ENCODE results near the gene SERPINE3. TPM values are rescaled to one million over a fixed set of nuclear protein-coding genes. Genes with fewer than 3 reads are reported as not detected.

Gene SERPINE3
- total RNA-seq, 1 donor from 2014 or later = not detected

DNA sequence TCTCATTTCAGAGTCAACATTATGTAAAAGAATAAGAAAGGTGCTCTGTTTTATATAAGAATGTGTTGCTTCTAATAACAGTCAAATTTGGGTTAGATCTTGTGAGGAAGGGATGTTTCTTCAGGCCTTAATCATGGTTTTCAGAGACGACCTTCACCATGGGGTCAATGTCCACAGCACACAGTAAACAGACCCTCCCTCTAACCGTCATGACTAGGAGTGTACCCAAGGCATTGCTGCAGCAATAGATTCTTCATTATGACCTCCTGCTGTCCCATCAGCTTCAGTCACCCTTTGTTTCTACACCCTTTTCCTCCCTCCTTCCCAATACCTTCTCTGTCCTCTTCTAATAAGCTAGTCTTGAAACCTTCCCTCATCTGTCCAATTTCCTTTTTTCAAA, 15.7 kb downstream of the SERPINE3 start:
- TF ChIP-seq, protein P1, sequence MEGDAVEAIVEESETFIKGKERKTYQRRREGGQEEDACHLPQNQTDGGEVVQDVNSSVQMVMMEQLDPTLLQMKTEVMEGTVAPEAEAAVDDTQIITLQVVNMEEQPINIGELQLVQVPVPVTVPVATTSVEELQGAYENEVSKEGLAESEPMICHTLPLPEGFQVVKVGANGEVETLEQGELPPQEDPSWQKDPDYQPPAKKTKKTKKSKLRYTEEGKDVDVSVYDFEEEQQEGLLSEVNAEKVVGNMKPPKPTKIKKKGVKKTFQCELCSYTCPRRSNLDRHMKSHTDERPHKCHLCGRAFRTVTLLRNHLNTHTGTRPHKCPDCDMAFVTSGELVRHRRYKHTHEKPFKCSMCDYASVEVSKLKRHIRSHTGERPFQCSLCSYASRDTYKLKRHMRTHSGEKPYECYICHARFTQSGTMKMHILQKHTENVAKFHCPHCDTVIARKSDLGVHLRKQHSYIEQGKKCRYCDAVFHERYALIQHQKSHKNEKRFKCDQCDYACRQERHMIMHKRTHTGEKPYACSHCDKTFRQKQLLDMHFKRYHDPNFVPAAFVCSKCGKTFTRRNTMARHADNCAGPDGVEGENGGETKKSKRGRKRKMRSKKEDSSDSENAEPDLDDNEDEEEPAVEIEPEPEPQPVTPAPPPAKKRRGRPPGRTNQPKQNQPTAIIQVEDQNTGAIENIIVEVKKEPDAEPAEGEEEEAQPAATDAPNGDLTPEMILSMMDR (IDR thresholded peaks at IDR 0.05; ENCODE audit: insufficient read depth, low read length, poor library complexity, severe bottlenecking) = no peak
- H3K27me3 ChIP-seq (ENCODE audit: control insufficient read depth, insufficient read depth, low read length) = no peaks in the 10 kb centered on the region
- DNase-seq (ENCODE audit: low read depth) = no peak
- H3K4me3 ChIP-seq (ENCODE audit: low read depth, low read length) = no peak overlapping the region
- H3K36me3 ChIP-seq (ENCODE audit: control insufficient read depth, insufficient read depth, low read length) = no peaks in the 10 kb centered on the region

DNA sequence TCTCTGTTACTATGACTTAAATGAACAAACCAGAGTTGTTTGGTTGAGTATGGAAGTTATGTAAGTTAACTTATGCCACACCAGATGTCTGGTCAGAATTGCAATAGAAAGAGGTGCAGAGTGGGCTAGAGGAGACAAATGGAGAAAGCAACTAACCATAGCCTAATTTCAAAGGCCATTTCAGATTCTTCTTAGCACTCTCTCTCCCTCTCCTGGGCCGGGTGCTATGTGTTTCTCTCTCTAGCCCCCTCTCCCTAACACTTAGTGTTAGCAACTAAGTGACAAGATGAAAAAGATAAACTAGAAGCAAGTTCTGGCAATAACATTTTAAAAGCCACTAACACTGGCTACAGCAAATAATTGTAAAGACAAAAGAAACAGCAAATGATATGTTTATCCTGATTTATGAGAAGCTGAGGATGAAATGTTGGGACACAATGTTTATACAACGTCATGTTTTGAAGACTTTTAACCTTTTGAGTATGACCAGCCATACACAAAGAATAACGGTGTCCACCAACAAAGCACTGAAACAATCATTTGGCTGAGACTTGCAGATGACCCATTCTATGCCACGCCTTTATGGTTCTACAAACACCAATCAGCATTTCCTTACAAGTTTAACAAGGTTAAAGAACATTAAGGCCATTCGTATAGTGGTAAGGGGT, 18.6 kb downstream of the SERPINE3 start:
- H3K36me3 ChIP-seq (ENCODE audit: control insufficient read depth, insufficient read depth, low read length) = no peaks in the 10 kb centered on the region
- H3K27me3 ChIP-seq (ENCODE audit: control insufficient read depth, insufficient read depth, low read length) = no peaks in the 10 kb centered on the region
- no peak overlapping the region for H3K4me3 ChIP-seq (ENCODE audit: low read depth, low read length)
- no peak for DNase-seq (ENCODE audit: low read depth)
- TF ChIP-seq, protein P1 (IDR thresholded peaks at IDR 0.05; ENCODE audit: insufficient read depth, low read length, poor library complexity, severe bottlenecking) = no peak

DNA sequence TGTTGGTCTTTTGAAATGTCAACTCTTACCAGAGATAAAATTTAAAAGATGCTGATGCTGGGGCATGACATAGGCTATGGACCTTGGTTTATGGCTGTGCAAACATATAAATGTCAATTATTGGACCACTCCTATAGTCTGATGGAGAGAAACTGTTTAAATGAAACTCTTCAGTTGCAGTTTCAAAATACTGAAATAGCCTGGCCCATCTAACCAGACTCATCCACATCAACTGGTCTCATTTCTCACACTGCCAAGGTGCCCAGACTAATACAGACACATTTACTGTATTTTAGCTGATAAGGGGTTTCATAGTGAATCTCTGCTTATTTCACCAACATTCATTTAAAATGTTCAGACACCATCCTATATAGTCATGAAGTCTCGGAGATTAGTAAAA, 19.9 kb downstream of the SERPINE3 start:
- Histone ChIP-seq H3K27me3 (ENCODE audit: control insufficient read depth, insufficient read depth, low read length) (no peaks in the 10 kb centered on the region), H3K36me3 (ENCODE audit: control insufficient read depth, insufficient read depth, low read length) (no peaks in the 10 kb centered on the region), H3K4me3 (ENCODE audit: low read depth, low read length) (no peak overlapping the region)
- no peak for DNase-seq (ENCODE audit: low read depth)
- TF ChIP-seq, protein P1 (IDR thresholded peaks at IDR 0.05; ENCODE audit: insufficient read depth, low read length, poor library complexity, severe bottlenecking) = no peak

DNA sequence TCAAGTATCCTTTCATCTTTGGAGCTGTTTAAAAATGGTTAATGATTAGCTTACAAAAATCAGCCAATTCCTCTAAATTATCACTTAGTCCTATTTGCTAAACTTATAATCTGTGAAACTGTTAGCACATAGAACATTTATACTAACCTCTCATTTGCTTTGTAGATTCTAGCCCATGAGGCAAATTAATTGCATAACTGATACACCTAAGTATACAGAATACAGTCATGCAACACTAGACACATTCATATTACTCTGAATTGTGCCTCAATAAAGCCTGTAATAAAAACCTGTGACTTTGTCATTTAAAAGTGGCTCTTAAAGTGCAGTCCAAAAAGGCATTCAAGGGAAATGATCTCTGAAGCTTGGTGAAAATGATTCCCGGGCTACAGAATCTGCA, 21.0 kb downstream of the SERPINE3 start:
- DNase-seq (ENCODE audit: low read depth) = no peak
- Histone ChIP-seq H3K4me3 (ENCODE audit: low read depth, low read length) (no peak overlapping the region), H3K27me3 (ENCODE audit: control insufficient read depth, insufficient read depth, low read length) (no peaks in the 10 kb centered on the region), H3K36me3 (ENCODE audit: control insufficient read depth, insufficient read depth, low read length) (no peaks in the 10 kb centered on the region)
- TF ChIP-seq, protein P1 (IDR thresholded peaks at IDR 0.05; ENCODE audit: insufficient read depth, low read length, poor library complexity, severe bottlenecking) = no peak

DNA sequence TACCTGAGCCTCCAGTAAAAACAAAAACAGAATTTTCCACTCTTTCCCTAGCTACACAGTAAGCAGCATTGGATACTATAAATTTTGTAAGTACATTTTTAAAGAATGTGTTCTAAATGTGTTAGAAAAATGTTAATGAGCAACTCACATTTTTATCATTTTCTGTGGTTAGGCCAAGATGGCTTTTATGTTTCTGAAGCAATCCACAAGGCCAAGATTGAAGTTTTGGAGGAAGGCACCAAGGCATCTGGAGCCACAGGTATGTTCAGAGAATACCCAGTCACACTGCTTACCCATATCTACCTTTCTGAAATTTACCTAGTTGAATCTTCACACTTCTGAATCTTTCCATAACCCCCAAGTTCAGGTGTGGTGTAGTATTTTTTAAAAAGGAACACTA, 21.6 kb downstream of the SERPINE3 start:
- no peak for DNase-seq (ENCODE audit: low read depth)
- Histone ChIP-seq H3K4me3 (ENCODE audit: low read depth, low read length) (no peak overlapping the region), H3K27me3 (ENCODE audit: control insufficient read depth, insufficient read depth, low read length) (no peaks in the 10 kb centered on the region), H3K36me3 (ENCODE audit: control insufficient read depth, insufficient read depth, low read length) (no peaks in the 10 kb centered on the region)
- TF ChIP-seq, protein P1 (IDR thresholded peaks at IDR 0.05; ENCODE audit: insufficient read depth, low read length, poor library complexity, severe bottlenecking) = no peak

DNA sequence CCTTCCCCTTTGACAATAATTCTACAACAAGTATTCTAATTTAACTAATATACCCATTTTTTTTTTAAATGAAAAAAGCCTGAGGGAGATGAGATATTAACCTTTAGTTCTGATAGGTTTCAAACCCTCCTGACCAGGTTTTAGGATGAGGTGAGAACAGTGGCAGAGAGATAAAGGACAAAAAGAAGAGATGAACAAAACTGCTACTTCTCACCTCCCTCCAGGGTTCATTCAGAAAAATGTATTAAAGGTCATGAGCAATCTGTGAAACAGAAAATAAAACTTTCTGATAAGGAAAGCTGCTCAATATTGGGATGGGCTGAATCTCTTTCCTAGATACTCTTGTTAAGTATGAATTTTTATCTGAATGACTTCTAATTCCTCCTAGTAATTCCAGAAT, 24.1 kb downstream of the SERPINE3 start:
- TF ChIP-seq, protein P1 (IDR thresholded peaks at IDR 0.05; ENCODE audit: insufficient read depth, low read length, poor library complexity, severe bottlenecking) = no peak
- DNase-seq (ENCODE audit: low read depth) = no peak
- Histone ChIP-seq H3K36me3 (ENCODE audit: control insufficient read depth, insufficient read depth, low read length) (no peaks in the 10 kb centered on the region), H3K27me3 (ENCODE audit: control insufficient read depth, insufficient read depth, low read length) (no peaks in the 10 kb centered on the region), H3K4me3 (ENCODE audit: low read depth, low read length) (no peak overlapping the region)

Data from kidney epithelial cell (primary cell).